NCI-H146 (cell line): ENCODE measurements around the gene ATMIN.
A peak's percentile ranks its signal among the peaks of the same experiment; 100 is the strongest.

Source experiments
- DNase-seq: peaks from one replicate; lab custom pipeline; 2025; lab: John Stamatoyannopoulos, UW

Gene ATMIN

GRCh38 chr16:81035398-81035974 lies at the start of gene ATMIN:
TSS of gene ATMIN (plus strand) at chr16:81035842. CDS start at chr16:81035871, 29 bp downstream.
- DNase-seq, result peak; percentile 86

- DNase-seq, result peak; percentile 9
Measured at GRCh38 chr16:80986557-80986956, 49.1 kb upstream of the ATMIN start.

GRCh38 chr16:80988756-80989155 lies 46.9 kb upstream of the ATMIN start:
- no peak for DNase-seq

- no peak for DNase-seq
Measured at GRCh38 chr16:80989801-80990200, 45.8 kb upstream of the ATMIN start.

- DNase-seq, result no peak
Measured at GRCh38 chr16:80990577-80990976, 45.1 kb upstream of the ATMIN start.

- DNase-seq, result no peak
Measured at GRCh38 chr16:80990978-80991377, 44.7 kb upstream of the ATMIN start.

GRCh38 chr16:80991792-80992430 lies 43.7 kb upstream of the ATMIN start:
- no peak for DNase-seq

- no peak for DNase-seq
Measured at GRCh38 chr16:80992676-80993293, 42.9 kb upstream of the ATMIN start.

GRCh38 chr16:80993307-80993706 lies 42.3 kb upstream of the ATMIN start:
- DNase-seq, result no peak

- no peak for DNase-seq
Measured at GRCh38 chr16:80993834-80994233, 41.8 kb upstream of the ATMIN start.

GRCh38 chr16:80994451-80994850 lies 41.2 kb upstream of the ATMIN start:
- no peak for DNase-seq

- no peak for DNase-seq
Measured at GRCh38 chr16:80996688-80997138, 38.9 kb upstream of the ATMIN start.

GRCh38 chr16:80997139-80997798 lies 38.4 kb upstream of the ATMIN start:
- no peak for DNase-seq

GRCh38 chr16:80997964-80998620 lies 37.5 kb upstream of the ATMIN start:
- no peak for DNase-seq

- DNase-seq, result no peak
Measured at GRCh38 chr16:81000873-81001272, 34.8 kb upstream of the ATMIN start.

- DNase-seq, result no peak
Measured at GRCh38 chr16:81001330-81001729, 34.3 kb upstream of the ATMIN start.

- no peak for DNase-seq
Measured at GRCh38 chr16:81003064-81003463, 32.6 kb upstream of the ATMIN start.

GRCh38 chr16:81003610-81004460 lies 31.8 kb upstream of the ATMIN start:
- no peak for DNase-seq

GRCh38 chr16:81004646-81005353 lies 30.8 kb upstream of the ATMIN start:
- DNase-seq, result peak; percentile 11

- no peak for DNase-seq
Measured at GRCh38 chr16:81005610-81006161, 30.0 kb upstream of the ATMIN start.
